Stimulated activated naive CD8-positive, alpha-beta T cell treated with anti-CD3 and anti-CD28 coated beads, Interleukin-15, Interleukin-2, amounts not matched to agents 100 ng/mL and 50 ng/mL, for 24 hours (primary cell): ENCODE measurements around the gene TRIM61.
A peak's percentile ranks its signal among the peaks of the same experiment; 100 is the strongest.
"Not testable (repeated sequence)": the region's sequence is repeated elsewhere in the genome, so short reads cannot be mapped to it uniquely, and the experiment has no call there.

Experiments
- H3K27ac Mint-ChIP-seq: one replicate; pipeline ENCODE4 v1.8.0; 2021; ENCODE audit warnings: mild to moderate bottlenecking, mixed read lengths
- H3K27me3 Mint-ChIP-seq: one replicate; pipeline ENCODE4 v1.8.0; 2021; ENCODE audit warnings: mixed read lengths
- H3K36me3 Mint-ChIP-seq: one replicate; pipeline ENCODE4 v1.8.0; 2021; ENCODE audit warnings: low read depth, mixed read lengths
- H3K4me1 Mint-ChIP-seq: one replicate; pipeline ENCODE4 v1.8.0; 2021; ENCODE audit warnings: low read depth, mixed read lengths
- H3K4me3 Mint-ChIP-seq: one replicate; pipeline ENCODE4 v1.8.0; 2021; ENCODE audit warnings: mild to moderate bottlenecking, mixed read lengths
- H3K9me3 Mint-ChIP-seq: one replicate; pipeline ENCODE4 v1.8.0; 2021; ENCODE audit warnings: mixed read lengths

TRIM61 gene

GRCh38 chr4:164977243-164978164, at the start of gene TRIM61:
TRIM61 (minus strand) TSS chr4:164977657; CDS start chr4:164970002, 7,655 bp downstream.
- Mint-ChIP-seq H3K27ac (peak within 1 kb of the TSS; percentile 62), H3K9me3 (no peaks in the 10 kb centered on the region), H3K36me3 (peaks cover 13% of the 10 kb centered on the region), H3K4me3 (peak within 1 kb of the TSS; percentile 84), H3K27me3 (no peaks in the 10 kb centered on the region), H3K4me1 (no peaks in the 10 kb centered on the region)

DNA sequence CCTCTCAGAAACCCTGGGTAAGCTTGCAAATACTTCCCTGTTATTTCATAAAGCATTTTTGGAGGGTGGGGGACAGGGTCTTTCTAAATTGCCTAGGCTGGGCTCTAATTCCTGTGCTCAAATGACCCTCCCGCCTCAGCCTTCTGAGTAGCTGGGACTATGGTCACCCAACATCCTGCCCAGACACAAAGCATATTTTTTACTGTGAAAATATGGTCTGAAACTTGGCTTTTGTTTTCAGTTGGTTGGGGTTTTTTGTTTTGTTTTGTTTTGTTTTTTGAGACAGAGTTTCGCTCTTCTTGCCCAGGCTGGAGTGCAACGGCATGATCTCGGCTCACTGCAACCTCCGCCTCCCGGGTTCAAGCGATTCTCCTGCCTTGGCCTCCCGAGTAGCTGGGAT, 48.3 kb upstream of the TRIM61 start:
- H3K4me3 Mint-ChIP-seq, H3K36me3 Mint-ChIP-seq, H3K4me1 Mint-ChIP-seq, H3K27me3 Mint-ChIP-seq, H3K9me3 Mint-ChIP-seq, H3K27ac Mint-ChIP-seq: not testable (repeated sequence)

GRCh38 chr4:165019995-165020394, 42.5 kb upstream of the TRIM61 start:
- H3K4me1 Mint-ChIP-seq, H3K27ac Mint-ChIP-seq, H3K36me3 Mint-ChIP-seq, H3K27me3 Mint-ChIP-seq, H3K9me3 Mint-ChIP-seq, H3K4me3 Mint-ChIP-seq: not testable (repeated sequence)

DNA sequence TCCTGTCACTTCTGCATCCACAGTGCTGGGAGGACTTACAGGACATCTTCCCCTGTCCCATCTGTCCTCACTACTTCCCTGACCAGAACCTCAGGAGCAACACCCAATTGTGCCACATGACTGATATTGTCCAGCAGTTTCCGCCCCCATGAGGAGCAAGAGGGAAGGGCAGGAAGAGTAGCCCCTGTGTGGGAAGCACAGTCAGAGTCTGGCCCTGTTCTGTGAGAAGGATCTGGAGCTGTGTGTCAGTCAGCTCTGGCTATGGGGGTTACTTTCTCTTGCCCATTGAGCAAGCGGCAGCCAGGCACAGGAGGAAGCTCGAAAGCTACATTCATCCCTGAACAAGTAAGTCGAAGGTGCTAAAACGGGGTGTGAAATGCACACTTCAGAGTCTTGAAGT, 39.5 kb upstream of the TRIM61 start:
- H3K4me3 Mint-ChIP-seq: no peak overlapping the region
- H3K27ac Mint-ChIP-seq: no peak overlapping the region
- peaks cover 5% of the 10 kb centered on the region for H3K27me3 Mint-ChIP-seq
- no peaks in the 10 kb centered on the region for H3K36me3 Mint-ChIP-seq
- H3K9me3 Mint-ChIP-seq: no peaks in the 10 kb centered on the region
- no peaks in the 10 kb centered on the region for H3K4me1 Mint-ChIP-seq

DNA sequence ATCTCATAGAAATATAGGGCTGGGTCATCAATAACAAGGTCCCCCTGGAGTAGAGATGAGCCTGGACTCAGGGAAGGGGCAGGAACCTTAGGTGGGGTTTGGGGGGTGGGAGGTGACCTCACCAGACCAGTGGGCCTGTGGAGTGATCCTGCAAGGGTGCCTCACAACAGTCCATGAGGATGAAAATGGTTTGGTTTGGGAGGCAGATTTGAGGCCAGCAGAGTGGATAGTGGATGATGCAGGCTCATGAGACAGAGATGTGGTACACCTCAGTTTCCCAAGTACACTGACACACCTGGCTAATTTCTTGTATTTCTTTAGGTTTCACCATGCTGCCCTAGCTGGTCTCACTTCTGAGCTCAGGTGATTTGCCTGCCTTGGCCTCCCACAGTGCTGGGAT, 36.2 kb upstream of the TRIM61 start:
- H3K36me3 Mint-ChIP-seq: no peaks in the 10 kb centered on the region
- peaks cover 12% of the 10 kb centered on the region for H3K4me1 Mint-ChIP-seq
- H3K27me3 Mint-ChIP-seq: peaks cover 9% of the 10 kb centered on the region
- no peak overlapping the region for H3K27ac Mint-ChIP-seq
- no peaks in the 10 kb centered on the region for H3K9me3 Mint-ChIP-seq
- no peak overlapping the region for H3K4me3 Mint-ChIP-seq

GRCh38 chr4:165011403-165011802, 33.9 kb upstream of the TRIM61 start:
- no peaks in the 10 kb centered on the region for H3K36me3 Mint-ChIP-seq
- no peak overlapping the region for H3K4me3 Mint-ChIP-seq
- no peak overlapping the region for H3K27ac Mint-ChIP-seq
- no peaks in the 10 kb centered on the region for H3K9me3 Mint-ChIP-seq
- H3K4me1 Mint-ChIP-seq: peaks cover 12% of the 10 kb centered on the region
- peaks cover 14% of the 10 kb centered on the region for H3K27me3 Mint-ChIP-seq

- Mint-ChIP-seq H3K36me3 (no peaks in the 10 kb centered on the region), H3K27me3 (peaks cover 14% of the 10 kb centered on the region), H3K4me3 (no peak overlapping the region), H3K9me3 (no peaks in the 10 kb centered on the region), H3K27ac (no peak overlapping the region), H3K4me1 (peaks cover 12% of the 10 kb centered on the region)
Measured at GRCh38 chr4:165010991-165011390, 33.5 kb upstream of the TRIM61 start.

- Mint-ChIP-seq H3K4me1 (peaks cover 12% of the 10 kb centered on the region), H3K27me3 (peaks cover 14% of the 10 kb centered on the region), H3K36me3 (no peaks in the 10 kb centered on the region), H3K9me3 (no peaks in the 10 kb centered on the region), H3K27ac (no peak overlapping the region), H3K4me3 (no peak overlapping the region)
Measured at GRCh38 chr4:165010487-165010886, 33.0 kb upstream of the TRIM61 start.

- peaks cover 12% of the 10 kb centered on the region for H3K4me1 Mint-ChIP-seq
- no peak overlapping the region for H3K4me3 Mint-ChIP-seq
- peaks cover 9% of the 10 kb centered on the region for H3K27me3 Mint-ChIP-seq
- no peak overlapping the region for H3K27ac Mint-ChIP-seq
- no peaks in the 10 kb centered on the region for H3K36me3 Mint-ChIP-seq
- no peaks in the 10 kb centered on the region for H3K9me3 Mint-ChIP-seq
Measured at GRCh38 chr4:165009493-165010227, 32.2 kb upstream of the TRIM61 start.

- H3K4me1 Mint-ChIP-seq: peaks cover 12% of the 10 kb centered on the region
- H3K9me3 Mint-ChIP-seq: no peaks in the 10 kb centered on the region
- no peak overlapping the region for H3K4me3 Mint-ChIP-seq
- peaks cover 9% of the 10 kb centered on the region for H3K27me3 Mint-ChIP-seq
- no peaks in the 10 kb centered on the region for H3K36me3 Mint-ChIP-seq
- no peak overlapping the region for H3K27ac Mint-ChIP-seq
Measured at GRCh38 chr4:165006886-165007285, 29.4 kb upstream of the TRIM61 start.

GRCh38 chr4:165006456-165006855, 29.0 kb upstream of the TRIM61 start:
- Mint-ChIP-seq H3K9me3 (no peaks in the 10 kb centered on the region), H3K4me1 (peaks cover 12% of the 10 kb centered on the region), H3K4me3 (no peak overlapping the region), H3K36me3 (no peaks in the 10 kb centered on the region), H3K27ac (no peak overlapping the region), H3K27me3 (peaks cover 13% of the 10 kb centered on the region)

DNA sequence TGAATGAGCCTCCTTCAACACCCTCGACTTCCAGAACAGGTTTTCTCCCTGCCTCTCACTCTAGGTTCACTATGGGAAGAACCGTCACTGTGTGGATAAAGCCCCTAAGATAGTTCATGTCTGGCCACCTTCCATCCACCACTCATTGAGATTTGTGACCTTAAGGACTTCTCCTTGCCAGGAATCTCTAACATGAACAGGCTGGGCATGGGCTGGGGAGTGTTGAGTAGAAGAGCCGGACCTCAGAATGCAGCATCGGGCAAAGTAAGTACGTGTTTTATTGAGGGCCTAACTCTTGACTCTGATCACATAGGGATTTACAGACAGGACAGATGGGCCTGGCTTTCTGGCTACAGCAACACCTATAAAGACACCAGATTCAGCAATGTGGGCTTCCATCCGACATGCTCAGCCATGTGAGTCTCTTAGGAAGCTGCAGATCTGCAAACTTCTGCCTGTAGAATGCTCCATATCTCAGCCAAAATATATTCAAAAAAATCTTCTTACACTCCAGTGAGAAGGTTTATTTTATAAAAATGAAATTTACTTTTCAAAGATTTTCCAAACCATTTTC, 28.0 kb upstream of the TRIM61 start:
- H3K4me1 Mint-ChIP-seq: peaks cover 12% of the 10 kb centered on the region
- no peaks in the 10 kb centered on the region for H3K36me3 Mint-ChIP-seq
- no peak overlapping the region for H3K4me3 Mint-ChIP-seq
- peaks cover 16% of the 10 kb centered on the region for H3K27me3 Mint-ChIP-seq
- no peaks in the 10 kb centered on the region for H3K9me3 Mint-ChIP-seq
- no peak overlapping the region for H3K27ac Mint-ChIP-seq

GRCh38 chr4:165001957-165002356, 24.5 kb upstream of the TRIM61 start:
- H3K4me3 Mint-ChIP-seq, H3K36me3 Mint-ChIP-seq, H3K9me3 Mint-ChIP-seq, H3K4me1 Mint-ChIP-seq, H3K27ac Mint-ChIP-seq: not testable (repeated sequence)
- peaks cover 23% of the 10 kb centered on the region for H3K27me3 Mint-ChIP-seq

DNA sequence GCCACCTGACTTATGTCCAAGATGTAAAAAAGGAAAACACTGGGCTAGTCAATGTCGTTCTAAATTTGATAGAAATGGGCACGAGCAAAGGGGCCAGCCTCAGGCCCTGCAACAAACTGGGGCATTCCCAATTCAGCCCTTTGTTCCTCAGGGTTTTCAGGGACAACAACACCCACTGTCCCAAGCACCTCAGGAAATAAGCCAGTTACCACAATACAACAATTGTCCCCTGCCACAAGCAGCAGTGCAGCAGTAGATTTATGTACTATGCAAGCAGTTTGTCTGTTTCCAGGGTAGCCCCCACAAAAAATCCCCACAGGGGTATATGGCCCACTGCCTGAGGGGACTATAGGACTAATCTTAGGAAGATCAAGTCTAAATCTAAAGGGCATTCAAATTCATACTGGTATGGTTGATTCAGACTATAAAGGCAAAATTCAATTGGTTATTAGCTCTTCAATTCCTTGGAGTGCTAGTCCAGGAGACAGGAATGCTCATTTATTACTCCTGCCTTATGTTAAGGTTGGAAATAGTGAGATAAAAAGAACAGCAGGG, 21.1 kb upstream of the TRIM61 start:
- H3K36me3 Mint-ChIP-seq, H3K4me1 Mint-ChIP-seq: not testable (repeated sequence)
- peaks cover 32% of the 10 kb centered on the region for H3K27me3 Mint-ChIP-seq

GRCh38 chr4:164997941-164998340, 20.5 kb upstream of the TRIM61 start:
- H3K4me3 Mint-ChIP-seq: no peak overlapping the region
- H3K27me3 Mint-ChIP-seq: peaks cover 32% of the 10 kb centered on the region
- H3K27ac Mint-ChIP-seq: no peak overlapping the region
- no peaks in the 10 kb centered on the region for H3K9me3 Mint-ChIP-seq
- H3K36me3 Mint-ChIP-seq: no peaks in the 10 kb centered on the region
- H3K4me1 Mint-ChIP-seq: no peaks in the 10 kb centered on the region

More for the DNA sequence above, 21.1 kb upstream of the TRIM61 start:
- not testable (repeated sequence) for H3K4me3 Mint-ChIP-seq, H3K9me3 Mint-ChIP-seq, H3K27ac Mint-ChIP-seq
